Measurements from ENCODE around the gene ESRP2.

DNA sequence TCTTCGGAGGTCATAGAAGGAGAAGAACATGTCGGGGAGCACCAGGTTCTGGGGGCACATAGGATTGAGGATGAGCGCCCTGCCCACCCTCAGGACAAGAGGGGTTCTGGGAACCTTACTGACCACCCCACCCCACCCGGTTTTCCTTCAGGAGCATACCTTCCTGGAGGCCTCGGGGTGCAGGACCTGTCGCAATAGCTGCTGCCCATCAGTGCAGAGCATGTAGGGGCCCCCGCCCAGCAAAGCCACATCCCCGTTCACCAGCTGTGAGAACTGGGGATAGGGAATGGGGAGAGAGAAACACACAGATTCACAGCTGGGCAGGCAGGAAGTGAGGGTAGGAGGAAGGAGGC lies 2.1 kb downstream of the ESRP2 start:
- TF ChIP-seq, protein P1, sequence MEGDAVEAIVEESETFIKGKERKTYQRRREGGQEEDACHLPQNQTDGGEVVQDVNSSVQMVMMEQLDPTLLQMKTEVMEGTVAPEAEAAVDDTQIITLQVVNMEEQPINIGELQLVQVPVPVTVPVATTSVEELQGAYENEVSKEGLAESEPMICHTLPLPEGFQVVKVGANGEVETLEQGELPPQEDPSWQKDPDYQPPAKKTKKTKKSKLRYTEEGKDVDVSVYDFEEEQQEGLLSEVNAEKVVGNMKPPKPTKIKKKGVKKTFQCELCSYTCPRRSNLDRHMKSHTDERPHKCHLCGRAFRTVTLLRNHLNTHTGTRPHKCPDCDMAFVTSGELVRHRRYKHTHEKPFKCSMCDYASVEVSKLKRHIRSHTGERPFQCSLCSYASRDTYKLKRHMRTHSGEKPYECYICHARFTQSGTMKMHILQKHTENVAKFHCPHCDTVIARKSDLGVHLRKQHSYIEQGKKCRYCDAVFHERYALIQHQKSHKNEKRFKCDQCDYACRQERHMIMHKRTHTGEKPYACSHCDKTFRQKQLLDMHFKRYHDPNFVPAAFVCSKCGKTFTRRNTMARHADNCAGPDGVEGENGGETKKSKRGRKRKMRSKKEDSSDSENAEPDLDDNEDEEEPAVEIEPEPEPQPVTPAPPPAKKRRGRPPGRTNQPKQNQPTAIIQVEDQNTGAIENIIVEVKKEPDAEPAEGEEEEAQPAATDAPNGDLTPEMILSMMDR (conservative IDR thresholded peaks at IDR 0.05; ENCODE audit: low read depth, low read length) = no peak
- no peak for TF ChIP-seq EZH2 (IDR thresholded peaks at IDR 0.05; ENCODE audit: borderline replicate concordance, low read depth, low read length, poor library complexity, severe bottlenecking)

Measured in A673 (cell line).